HG03280 (cell line): ENCODE data around the gene ADRB2.

Experiments used
- ATAC-seq: cut with Tn5 transposase; IDR thresholded peaks from one replicate; pipeline ENCODE4 v1.9.1; 2021; ENCODE audit warnings: mild to moderate bottlenecking, moderate library complexity; ENCODE audit not compliant: unreplicated experiment

ADRB2 gene

GRCh38 chr5:148829734-148830133, 3.3 kb downstream of the ADRB2 start:
- no peak for ATAC-seq

GRCh38 chr5:148830211-148830610, 3.8 kb downstream of the ADRB2 start:
- ATAC-seq = no peak

DNA sequence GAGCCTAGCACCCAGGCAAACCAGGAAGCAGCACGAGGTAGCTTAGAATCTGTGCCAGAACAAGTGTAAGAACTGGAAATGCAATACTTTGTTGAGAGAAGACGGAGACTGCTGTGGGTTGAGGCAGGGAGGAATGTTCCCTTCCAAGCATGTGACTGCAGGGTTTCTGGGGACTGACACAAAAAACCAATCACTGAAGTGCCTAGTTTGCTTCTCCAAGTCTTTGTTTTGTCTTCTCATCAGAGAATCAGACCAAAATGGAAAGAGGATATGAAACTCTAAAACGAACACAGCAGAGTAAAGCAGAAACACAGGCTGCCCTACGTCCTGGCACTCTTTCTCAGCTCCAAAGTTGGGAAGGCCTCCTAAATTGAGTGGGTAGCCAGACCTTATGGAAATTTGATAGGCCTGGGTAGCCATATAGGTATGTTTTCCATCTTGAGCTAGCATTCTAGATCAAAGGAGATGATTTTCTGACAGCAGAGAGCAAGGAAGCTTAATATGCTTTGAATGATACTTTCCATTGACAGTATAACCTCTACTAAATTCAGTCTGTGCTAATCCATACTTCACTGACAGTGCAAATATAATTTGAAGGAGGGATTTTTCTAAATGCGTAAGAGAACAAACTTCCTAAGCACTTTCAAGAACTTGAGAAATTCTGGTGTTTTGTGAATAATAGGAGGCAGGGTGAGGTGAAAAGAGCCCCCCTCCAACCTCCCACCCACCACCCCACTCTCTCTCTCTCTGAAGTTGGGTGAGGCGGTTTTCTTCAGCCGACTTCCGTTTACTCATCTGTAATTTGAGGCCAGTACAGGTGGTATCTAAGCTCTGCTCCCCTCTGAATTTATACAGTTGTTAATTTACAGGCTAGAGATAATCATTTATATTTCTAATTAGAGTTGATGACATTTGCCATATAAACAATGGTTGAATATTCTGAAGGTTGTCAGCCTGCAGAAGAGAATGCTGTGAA, 5.5 kb downstream of the ADRB2 start:
- ATAC-seq = peak; percentile 85

DNA sequence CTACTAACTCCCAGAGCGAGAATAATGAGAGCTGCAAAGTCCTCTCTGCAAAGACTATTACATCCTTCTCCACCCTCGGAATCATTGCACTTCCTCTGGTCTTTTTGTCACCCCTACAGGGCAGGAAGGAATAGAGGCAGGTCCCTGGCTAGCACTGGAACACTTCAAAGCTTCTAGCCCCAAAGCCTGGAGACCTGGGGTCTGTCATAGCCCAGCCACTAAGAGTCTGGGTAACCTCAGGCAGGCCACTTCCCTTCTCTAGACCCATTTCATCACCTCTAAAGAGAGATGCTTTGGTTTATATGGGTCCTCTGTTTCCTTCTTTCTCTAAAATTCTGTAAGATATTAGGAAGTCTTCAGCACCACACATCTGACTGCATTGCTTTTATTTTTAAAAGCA, 6.7 kb downstream of the ADRB2 start:
- no peak for ATAC-seq

DNA sequence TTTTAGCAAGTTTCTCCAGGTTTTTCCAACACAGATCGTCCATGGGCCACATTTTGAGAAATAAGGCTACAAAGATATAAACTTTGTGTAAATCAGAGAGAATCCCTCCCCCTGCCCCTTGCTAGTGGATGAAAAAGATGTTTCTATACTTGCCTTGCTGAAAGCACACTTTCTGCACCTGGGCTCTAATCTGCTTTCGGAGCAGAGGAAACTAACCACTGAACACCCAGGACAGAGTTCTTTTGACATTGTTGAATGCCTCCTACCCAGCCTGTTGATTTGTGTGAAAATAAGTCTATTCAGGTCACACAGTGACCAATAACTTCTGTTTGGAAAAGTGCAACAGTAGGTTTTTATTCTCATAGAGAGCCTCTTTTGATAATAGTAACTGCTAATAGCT, 7.5 kb downstream of the ADRB2 start:
- ATAC-seq = no peak

GRCh38 chr5:148834689-148835088, 8.3 kb downstream of the ADRB2 start:
- ATAC-seq = no peak

DNA sequence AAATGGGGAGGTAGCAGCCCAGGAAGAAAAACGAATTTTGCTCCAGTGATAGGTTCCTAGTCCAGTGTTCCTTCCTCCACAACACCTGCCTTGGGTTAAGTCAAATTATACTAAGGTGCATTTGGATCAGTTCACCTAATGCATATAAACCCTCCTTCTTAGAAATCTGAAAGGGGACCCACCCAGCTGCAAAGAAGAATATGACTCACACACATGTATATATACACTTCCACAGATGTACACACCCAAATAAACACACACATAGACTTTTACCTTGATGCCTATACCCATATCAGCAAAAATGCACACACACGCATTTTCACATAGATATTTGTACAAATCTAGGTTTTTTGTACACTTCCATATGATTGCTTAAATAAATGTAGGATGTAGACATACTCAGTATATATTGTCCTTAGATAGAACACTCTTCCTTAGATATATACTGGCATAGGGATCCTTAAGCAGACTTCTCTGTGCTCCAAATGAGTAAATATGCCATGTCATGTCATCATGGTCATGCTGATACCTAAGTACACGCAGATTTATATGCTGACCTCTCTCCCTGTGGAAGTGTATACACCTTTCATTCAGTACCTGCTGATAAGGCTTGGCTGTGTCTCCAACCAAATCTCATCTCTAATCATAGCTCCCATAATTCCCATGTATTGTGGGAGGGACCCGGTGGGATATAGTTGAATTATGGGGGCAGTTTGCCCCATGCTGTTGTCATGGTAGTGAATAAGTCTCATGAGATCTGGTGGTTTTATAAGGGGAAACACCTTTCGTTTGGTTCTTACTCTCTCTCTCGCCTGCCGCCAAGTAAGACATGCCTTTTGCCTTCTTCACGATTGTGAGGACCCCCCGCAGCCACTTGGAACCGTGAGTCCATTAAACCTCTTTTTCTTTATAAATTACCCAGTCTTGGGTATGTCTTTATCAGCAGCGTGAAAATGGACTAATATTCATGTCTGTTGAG, 10.2 kb downstream of the ADRB2 start:
- ATAC-seq = no peak

GRCh38 chr5:148837383-148837782, 11.0 kb downstream of the ADRB2 start:
- no peak for ATAC-seq

GRCh38 chr5:148838357-148838756, 11.9 kb downstream of the ADRB2 start:
- no peak for ATAC-seq

DNA sequence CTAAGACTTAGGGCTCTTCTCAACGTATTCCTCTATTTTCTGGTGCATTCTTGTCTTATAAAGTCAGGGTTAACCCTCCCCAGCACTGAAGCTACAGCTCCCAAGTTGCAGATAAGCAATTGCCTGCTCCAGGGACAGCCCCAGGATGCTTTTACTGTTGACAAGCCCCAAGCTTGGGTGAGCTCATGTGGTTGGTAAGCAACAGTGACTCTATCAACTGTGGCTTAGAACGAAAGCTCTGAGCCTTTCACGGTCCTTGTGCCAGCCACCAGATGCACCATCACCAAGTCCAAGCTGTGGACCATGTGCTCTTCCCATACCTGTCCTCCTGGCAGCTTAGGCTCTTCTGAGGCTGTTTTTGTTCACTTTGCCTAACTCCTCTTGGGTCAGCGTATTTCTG, 13.5 kb downstream of the ADRB2 start:
- ATAC-seq = no peak

DNA sequence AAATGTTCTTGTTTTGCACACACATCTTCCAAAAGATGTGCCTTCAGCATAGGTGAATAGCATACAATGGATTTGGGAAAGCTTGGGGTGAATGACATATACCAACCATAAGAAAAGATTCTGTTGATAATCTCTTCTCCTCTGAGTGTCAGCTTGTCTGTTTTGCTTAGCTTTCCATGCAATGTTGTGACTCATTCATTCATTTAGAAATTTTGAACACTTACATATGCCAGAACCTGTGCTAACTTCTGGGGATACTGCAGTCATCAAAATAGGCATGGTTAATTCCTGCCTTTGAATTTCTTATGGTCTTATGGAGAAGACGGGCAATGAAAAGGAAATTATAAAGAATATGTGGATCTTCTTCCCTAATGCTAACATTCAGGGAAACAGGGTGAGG, 14.1 kb downstream of the ADRB2 start:
- no peak for ATAC-seq

DNA sequence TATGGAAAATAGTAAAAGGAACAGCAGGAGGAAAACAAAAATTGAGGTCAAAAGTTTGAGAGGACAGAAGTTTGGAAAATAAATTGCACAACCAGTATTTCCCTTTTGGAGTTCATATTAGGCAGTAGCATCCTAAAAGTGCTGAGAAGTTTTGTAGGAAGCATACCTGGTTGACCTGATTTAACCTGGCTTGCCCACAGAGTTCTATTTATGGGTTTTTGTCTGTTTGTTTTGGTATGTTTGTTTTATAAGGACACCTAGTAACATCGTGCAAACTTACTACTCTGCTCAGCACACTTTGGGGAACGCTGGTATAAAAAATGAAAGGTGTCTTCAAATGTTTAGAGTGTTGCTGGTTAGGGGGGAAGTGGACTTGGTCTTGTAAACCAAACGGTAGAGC, 15.1 kb downstream of the ADRB2 start:
- no peak for ATAC-seq

DNA sequence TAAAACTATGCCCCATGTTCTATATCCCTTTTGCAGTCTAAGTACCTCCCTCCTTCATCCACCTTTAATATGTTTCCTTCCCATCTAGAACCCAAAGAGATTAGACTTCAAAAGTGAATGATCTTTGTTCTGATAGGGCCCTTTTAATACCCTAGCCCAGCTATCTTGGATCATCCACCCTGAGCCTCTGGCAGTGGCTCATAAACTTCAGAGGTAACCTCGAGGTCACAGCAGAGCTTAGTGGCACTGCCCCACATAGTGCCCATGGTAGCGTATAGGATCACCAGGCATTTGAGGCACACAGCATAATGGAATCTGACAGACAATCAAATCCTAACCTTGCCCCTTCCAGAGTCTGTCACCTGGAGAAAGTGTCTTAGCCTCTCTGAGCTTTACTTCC, 15.8 kb downstream of the ADRB2 start:
- ATAC-seq = no peak

DNA sequence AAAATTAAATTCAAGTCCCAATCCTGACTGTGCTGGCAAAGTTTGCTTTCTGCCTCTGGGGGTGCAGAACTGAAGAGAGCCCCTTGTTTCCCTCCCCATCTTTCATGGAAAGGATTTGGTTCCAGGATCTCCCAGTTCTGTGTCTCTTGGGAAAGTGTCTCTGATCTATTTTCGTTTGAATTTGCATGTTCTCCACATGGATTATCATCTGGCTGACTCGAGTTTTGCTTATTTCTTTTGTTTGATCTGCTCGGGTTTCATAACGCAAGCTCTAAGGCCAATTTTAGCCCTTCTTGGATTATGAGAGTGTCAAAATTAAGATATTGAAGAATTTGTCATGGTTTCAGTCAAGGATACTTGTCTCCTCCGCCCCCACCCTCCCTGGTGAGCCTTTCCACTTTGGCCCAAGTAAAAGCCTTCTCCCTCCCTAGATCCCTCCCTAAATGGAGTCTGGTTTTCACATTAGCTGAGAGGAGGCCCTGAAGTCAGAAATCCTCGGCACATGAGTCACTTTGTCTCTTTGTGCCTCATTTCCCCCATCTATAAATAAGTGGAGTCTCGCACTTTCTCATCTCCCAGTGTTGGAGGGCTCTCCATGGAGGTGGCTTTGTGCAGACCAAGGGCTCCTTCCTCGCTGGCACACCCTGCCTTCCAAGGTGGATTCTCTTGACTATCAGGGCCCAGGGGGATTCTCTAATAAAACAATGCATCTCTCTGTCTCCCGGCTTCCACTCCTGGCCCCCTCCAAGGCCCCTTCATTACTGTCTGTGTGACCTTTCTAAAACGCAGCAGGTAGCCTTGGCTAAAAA, 17.3 kb downstream of the ADRB2 start:
- ATAC-seq = no peak

DNA sequence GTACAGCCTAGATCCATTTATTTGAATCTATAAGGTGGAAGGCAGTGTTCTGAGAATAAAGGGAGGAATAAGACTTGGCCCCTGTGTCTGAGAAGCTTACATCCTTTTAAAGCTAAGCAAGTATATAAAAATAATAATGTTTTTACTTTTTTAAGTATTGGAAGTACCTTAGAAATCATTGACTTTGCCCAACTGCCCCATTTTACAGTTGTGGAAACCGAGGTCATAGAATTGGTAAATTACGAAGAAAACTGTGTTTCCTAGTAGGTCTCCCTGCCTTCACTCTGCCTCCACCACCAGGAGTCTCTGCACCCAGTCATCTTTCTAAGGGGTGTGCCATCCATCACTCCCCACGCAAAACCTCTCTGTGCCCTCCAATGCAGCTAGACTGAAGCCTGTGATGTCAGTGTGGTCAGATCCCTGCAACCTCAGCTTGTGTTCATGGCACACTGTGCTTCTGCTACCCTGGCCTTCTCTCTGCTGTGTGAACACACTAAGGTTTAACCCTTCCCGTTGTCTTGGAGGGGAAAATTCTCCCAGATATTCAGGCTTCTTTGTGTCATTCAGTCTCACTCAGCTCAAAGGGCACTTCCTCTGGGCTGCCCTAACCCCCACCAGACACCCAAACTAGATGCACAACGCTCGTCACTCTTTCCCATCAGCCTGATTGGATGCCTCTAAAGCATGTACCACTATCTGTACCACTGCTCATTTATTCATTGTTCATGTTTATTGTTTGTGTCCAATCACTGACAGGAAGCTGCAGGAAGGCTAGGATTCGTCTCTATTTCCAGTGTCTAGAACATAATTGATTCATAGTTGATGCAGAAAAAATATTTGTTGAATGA, 18.2 kb downstream of the ADRB2 start:
- no peak for ATAC-seq

GRCh38 chr5:148846930-148847329, 20.5 kb downstream of the ADRB2 start:
- no peak for ATAC-seq

- no peak for ATAC-seq
Observed at GRCh38 chr5:148847456-148847855, 21.0 kb downstream of the ADRB2 start.

- no peak for ATAC-seq
Observed at GRCh38 chr5:148848393-148849031, 22.1 kb downstream of the ADRB2 start.

DNA sequence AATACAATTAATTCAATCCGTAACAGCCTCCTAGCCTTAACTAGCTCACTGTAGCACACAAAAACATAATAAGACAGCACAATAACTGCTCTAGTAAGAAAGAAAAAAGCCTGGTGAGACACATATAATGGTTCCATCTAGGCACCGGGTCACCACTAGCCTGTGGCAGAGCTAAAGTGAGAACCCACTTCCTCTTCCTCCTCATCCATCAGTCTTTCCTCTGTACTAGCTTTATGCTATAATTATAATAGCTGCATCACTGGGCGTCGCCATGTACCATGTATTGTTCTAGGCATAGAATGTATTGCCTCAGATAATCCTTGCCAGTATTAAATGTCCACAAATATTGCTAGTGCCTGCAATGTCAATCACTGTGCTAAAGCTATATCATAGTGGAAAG, 23.1 kb downstream of the ADRB2 start:
- no peak for ATAC-seq
